ENCODE data around the gene RAB6B.

Gene RAB6B

DNA sequence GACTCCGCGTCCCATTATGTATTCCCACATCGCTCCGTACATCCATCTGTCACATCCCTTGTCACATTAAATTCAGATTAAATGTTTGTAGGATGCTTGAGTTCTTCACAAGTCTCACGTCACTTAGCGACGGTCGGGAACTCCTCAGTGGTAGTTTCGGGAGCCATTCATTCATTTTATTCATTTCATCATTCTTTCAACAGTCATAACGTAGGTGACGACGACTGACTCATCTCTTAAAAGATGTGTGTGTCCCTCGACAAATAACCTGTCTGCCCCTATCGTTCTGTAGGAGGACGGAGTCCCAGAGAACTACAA lies 90.3 kb downstream of the RAB6B start:
- ChIA-PET POLR2A (interaction anchor here (0.6 kb wide), 1 partner anchor 100 kb away, joined by 4 read pairs; no protein-coding TSS in a partner anchor), CTCF (interaction anchor here (1.1 kb wide), 1 partner anchor 142 kb away, joined by 3 read pairs; no protein-coding TSS in a partner anchor)
- Histone ChIP-seq H3K4me3 (ENCODE audit: low read depth, low read length) (peak overlapping the region; percentile 91), H3K27ac (ENCODE audit: extremely low read depth, low read depth, low read length) (no peak overlapping the region), H3K36me3 (ENCODE audit: control insufficient read depth in 2 of 2, insufficient read depth in 1 of 2, low read length in 2 of 2) (peaks cover 15 to 23% of the 10 kb centered on the region in 2 experiments), H3K4me1 (ENCODE audit: control insufficient read depth, insufficient read depth, low read length) (no peaks in the 10 kb centered on the region), H3K9me3 (ENCODE audit: control insufficient read depth, insufficient read depth, low read depth, low read length) (no peaks in the 10 kb centered on the region)
- TF ChIP-seq ZNF776 (tag by site-specific recombination; IDR thresholded peaks at IDR 0.05; ENCODE audit: borderline replicate concordance) (no peak), ZNF146 (tag by site-specific recombination; IDR thresholded peaks at IDR 0.05) (no peak), ZNF292 (tag by site-specific recombination; IDR thresholded peaks at IDR 0.05; ENCODE audit: borderline replicate concordance, low read depth) (no peak), ZNF184 (tag by site-specific recombination; IDR thresholded peaks at IDR 0.05) (no peak), GLI4 (tag by site-specific recombination; IDR thresholded peaks at IDR 0.05) (no peak), ZNF394 (tag by site-specific recombination; IDR thresholded peaks at IDR 0.05; ENCODE audit: borderline replicate concordance) (no peak), BCL11A (tag by site-specific recombination; IDR thresholded peaks at IDR 0.05; ENCODE audit: low read depth) (no peak), ZNF221 (tag by site-specific recombination; IDR thresholded peaks at IDR 0.05; ENCODE audit: borderline replicate concordance) (no peak)
- TF ChIP-seq, protein P1, sequence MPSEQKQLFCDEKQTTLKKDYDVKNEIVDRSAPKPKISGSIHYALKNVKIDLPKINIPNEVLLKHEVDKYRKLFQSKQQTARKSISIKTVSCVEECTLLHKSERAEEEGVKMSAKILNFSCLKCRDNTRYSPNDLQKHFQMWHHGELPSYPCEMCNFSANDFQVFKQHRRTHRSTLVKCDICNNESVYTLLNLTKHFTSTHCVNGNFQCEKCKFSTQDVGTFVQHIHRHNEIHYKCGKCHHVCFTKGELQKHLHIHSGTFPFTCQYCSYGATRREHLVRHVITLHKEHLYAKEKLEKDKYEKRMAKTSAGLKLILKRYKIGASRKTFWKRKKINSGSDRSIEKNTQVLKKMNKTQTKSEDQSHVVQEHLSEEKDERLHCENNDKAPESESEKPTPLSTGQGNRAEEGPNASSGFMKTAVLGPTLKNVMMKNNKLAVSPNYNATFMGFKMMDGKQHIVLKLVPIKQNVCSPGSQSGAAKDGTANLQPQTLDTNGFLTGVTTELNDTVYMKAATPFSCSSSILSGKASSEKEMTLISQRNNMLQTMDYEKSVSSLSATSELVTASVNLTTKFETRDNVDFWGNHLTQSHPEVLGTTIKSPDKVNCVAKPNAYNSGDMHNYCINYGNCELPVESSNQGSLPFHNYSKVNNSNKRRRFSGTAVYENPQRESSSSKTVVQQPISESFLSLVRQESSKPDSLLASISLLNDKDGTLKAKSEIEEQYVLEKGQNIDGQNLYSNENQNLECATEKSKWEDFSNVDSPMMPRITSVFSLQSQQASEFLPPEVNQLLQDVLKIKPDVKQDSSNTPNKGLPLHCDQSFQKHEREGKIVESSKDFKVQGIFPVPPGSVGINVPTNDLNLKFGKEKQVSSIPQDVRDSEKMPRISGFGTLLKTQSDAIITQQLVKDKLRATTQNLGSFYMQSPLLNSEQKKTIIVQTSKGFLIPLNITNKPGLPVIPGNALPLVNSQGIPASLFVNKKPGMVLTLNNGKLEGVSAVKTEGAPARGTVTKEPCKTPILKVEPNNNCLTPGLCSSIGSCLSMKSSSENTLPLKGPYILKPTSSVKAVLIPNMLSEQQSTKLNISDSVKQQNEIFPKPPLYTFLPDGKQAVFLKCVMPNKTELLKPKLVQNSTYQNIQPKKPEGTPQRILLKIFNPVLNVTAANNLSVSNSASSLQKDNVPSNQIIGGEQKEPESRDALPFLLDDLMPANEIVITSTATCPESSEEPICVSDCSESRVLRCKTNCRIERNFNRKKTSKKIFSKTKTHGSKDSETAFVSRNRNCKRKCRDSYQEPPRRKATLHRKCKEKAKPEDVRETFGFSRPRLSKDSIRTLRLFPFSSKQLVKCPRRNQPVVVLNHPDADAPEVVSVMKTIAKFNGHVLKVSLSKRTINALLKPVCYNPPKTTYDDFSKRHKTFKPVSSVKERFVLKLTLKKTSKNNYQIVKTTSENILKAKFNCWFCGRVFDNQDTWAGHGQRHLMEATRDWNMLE (tag by site-specific recombination; conservative IDR thresholded peaks at IDR 0.05; ENCODE audit: low read depth): peak; percentile 35; the same call in 1 of the 2 replicates

DNA sequence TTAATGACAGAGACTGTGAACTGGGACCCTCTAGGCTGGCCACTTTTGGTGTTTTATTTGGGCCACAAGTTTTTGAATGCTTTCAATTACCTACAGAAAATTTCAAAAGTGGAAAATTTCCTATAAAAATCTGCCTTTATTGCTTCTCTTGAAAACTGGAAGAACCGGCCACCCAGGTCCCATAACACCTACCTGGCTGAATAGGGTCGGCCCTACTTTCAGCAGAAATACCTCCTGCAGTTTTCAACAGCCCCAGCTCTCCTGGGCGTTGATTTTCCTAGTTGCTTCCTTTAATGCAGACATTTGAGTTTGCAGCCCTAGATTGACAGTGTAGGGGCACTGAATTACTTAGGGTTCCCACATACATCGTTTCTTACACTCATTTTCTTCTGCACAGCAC lies 90.8 kb downstream of the RAB6B start:
- Histone ChIP-seq H3K27ac (ENCODE audit: extremely low read depth, low read depth, low read length) (no peak overlapping the region), H3K4me1 (ENCODE audit: control insufficient read depth, insufficient read depth, low read length) (no peaks in the 10 kb centered on the region), H3K4me3 (ENCODE audit: low read depth, low read length) (no peak overlapping the region), H3K36me3 (ENCODE audit: control insufficient read depth in 2 of 2, insufficient read depth in 1 of 2, low read length in 2 of 2) (peaks cover 15 to 18% of the 10 kb centered on the region in 2 experiments), H3K9me3 (ENCODE audit: control insufficient read depth, insufficient read depth, low read depth, low read length) (no peaks in the 10 kb centered on the region)
- POLR2A ChIA-PET: no interaction called here
- CTCF ChIA-PET: interaction anchor here (1.1 kb wide), 1 partner anchor 141 kb away, joined by 3 read pairs; no protein-coding TSS in a partner anchor
- TF ChIP-seq ZEB2 (tag by site-specific recombination; IDR thresholded peaks at IDR 0.05) (no peak), SETDB1 (IDR thresholded peaks at IDR 0.05; ENCODE audit: insufficient read length, low read length) (no peak), ZNF664 (tag by site-specific recombination; IDR thresholded peaks at IDR 0.05) (no peak), ZNF747 (tag by site-specific recombination; IDR thresholded peaks at IDR 0.05) (no peak), ZNF146 (tag by site-specific recombination; IDR thresholded peaks at IDR 0.05) (no peak), ZNF19 (tag by site-specific recombination; IDR thresholded peaks at IDR 0.05; ENCODE audit: low read depth) (no peak), ZNF510 (tag by site-specific recombination; IDR thresholded peaks at IDR 0.05; ENCODE audit: insufficient replicate concordance) (no peak), ZNF501 (tag by site-specific recombination; IDR thresholded peaks at IDR 0.05) (no peak), ZNF155 (tag by site-specific recombination; IDR thresholded peaks at IDR 0.05) (no peak), ZBTB48 (tag by site-specific recombination; IDR thresholded peaks at IDR 0.05) (no peak), ZIC2 (tag by site-specific recombination; IDR thresholded peaks at IDR 0.05) (no peak), KLF16 (tag by site-specific recombination; IDR thresholded peaks at IDR 0.05) (no peak), ZNF341 (tag by site-specific recombination; IDR thresholded peaks at IDR 0.05; ENCODE audit: low read depth) (no peak), ZNF140 (tag by site-specific recombination; IDR thresholded peaks at IDR 0.05) (no peak), ZNF701 (tag by site-specific recombination; IDR thresholded peaks at IDR 0.05) (no peak), REPIN1 (tag by site-specific recombination; IDR thresholded peaks at IDR 0.05; ENCODE audit: low read depth) (no peak)
- TF ChIP-seq, protein P2, sequence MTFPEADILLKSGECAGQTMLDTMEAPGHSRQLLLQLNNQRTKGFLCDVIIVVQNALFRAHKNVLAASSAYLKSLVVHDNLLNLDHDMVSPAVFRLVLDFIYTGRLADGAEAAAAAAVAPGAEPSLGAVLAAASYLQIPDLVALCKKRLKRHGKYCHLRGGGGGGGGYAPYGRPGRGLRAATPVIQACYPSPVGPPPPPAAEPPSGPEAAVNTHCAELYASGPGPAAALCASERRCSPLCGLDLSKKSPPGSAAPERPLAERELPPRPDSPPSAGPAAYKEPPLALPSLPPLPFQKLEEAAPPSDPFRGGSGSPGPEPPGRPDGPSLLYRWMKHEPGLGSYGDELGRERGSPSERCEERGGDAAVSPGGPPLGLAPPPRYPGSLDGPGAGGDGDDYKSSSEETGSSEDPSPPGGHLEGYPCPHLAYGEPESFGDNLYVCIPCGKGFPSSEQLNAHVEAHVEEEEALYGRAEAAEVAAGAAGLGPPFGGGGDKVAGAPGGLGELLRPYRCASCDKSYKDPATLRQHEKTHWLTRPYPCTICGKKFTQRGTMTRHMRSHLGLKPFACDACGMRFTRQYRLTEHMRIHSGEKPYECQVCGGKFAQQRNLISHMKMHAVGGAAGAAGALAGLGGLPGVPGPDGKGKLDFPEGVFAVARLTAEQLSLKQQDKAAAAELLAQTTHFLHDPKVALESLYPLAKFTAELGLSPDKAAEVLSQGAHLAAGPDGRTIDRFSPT (tag by site-specific recombination; IDR thresholded peaks at IDR 0.05): no peak
- TF ChIP-seq, protein P3, sequence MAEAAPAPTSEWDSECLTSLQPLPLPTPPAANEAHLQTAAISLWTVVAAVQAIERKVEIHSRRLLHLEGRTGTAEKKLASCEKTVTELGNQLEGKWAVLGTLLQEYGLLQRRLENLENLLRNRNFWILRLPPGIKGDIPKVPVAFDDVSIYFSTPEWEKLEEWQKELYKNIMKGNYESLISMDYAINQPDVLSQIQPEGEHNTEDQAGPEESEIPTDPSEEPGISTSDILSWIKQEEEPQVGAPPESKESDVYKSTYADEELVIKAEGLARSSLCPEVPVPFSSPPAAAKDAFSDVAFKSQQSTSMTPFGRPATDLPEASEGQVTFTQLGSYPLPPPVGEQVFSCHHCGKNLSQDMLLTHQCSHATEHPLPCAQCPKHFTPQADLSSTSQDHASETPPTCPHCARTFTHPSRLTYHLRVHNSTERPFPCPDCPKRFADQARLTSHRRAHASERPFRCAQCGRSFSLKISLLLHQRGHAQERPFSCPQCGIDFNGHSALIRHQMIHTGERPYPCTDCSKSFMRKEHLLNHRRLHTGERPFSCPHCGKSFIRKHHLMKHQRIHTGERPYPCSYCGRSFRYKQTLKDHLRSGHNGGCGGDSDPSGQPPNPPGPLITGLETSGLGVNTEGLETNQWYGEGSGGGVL (tag by site-specific recombination; IDR thresholded peaks at IDR 0.05): no peak

Data from HEK293 (cell line).